Measurements from ENCODE around the gene SGMS1. TPM values are rescaled to one million over a fixed set of nuclear protein-coding genes. Genes with fewer than 3 reads are reported as not detected.

The SGMS1 gene
- polyA plus RNA-seq, 1 donor from 2014 or later = 8.0 TPM

- Histone ChIP-seq H3K9ac (ENCODE audit: low read length) (no peak overlapping the region), H3K4me3 (ENCODE audit: low read length) (no peak overlapping the region), H3K9me3 (ENCODE audit: low read length) (no peaks in the 10 kb centered on the region), H3K27ac (ENCODE audit: low read length) (no peak overlapping the region), H3K9me2 (ENCODE audit: insufficient read depth, low read length) (no peaks in the 10 kb centered on the region), H3K36me3 (ENCODE audit: insufficient read depth, low read length) (no peaks in the 10 kb centered on the region), H3K27me3 (ENCODE audit: insufficient read depth, low read depth, low read length) (no peaks in the 10 kb centered on the region), H2AFZ (ENCODE audit: low read depth, low read length) (no peak overlapping the region), H3F3A (ENCODE audit: insufficient read depth, low read length, poor library complexity, severe bottlenecking) (no peaks in the 10 kb centered on the region), H3K79me2 (replicated peaks; ENCODE audit: insufficient read depth, low read length) (no peaks in the 10 kb centered on the region), H3K4me2 (ENCODE audit: low read length) (no peak overlapping the region), H4K20me1 (ENCODE audit: insufficient read depth) (no peaks in the 10 kb centered on the region)
- TF ChIP-seq MXI1 (conservative IDR thresholded peaks at IDR 0.05; ENCODE audit: poor library complexity, severe bottlenecking) = no peak
- TF ChIP-seq POLR2AphosphoS5 (IDR thresholded peaks at IDR 0.05) = no peak
- TF ChIP-seq CTCF (IDR thresholded peaks at IDR 0.05; ENCODE audit: poor library complexity, severe bottlenecking) = no peak
- TF ChIP-seq TAF1 (IDR thresholded peaks at IDR 0.05; ENCODE audit: low read depth) = no peak
- TF ChIP-seq EZH2 (IDR thresholded peaks at IDR 0.05; ENCODE audit: borderline replicate concordance, insufficient read depth, low read length, poor library complexity, severe bottlenecking) = no peak
- TF ChIP-seq SMC3 (conservative IDR thresholded peaks at IDR 0.05; ENCODE audit: poor library complexity) = no peak
- TF ChIP-seq EP300 (conservative IDR thresholded peaks at IDR 0.05; ENCODE audit: poor library complexity, severe bottlenecking) = no peak
- TF ChIP-seq RAD21 (conservative IDR thresholded peaks at IDR 0.05) = no peak
- TF ChIP-seq REST (IDR thresholded peaks at IDR 0.05; ENCODE audit: borderline replicate concordance) = no peak
These were observed 291.5 kb downstream of the SGMS1 start for GRCh38 chr10:50332108-50332842.

GRCh38 chr10:50331486-50331885 is 292.3 kb downstream of the SGMS1 start:
- no peaks in the 10 kb centered on the region for H3K79me2 ChIP-seq (replicated peaks; ENCODE audit: insufficient read depth, low read length)
- H3F3A ChIP-seq (ENCODE audit: insufficient read depth, low read length, poor library complexity, severe bottlenecking) = no peaks in the 10 kb centered on the region
- TF ChIP-seq EZH2 (IDR thresholded peaks at IDR 0.05; ENCODE audit: borderline replicate concordance, insufficient read depth, low read length, poor library complexity, severe bottlenecking) (no peak), RAD21 (conservative IDR thresholded peaks at IDR 0.05) (no peak), EP300 (conservative IDR thresholded peaks at IDR 0.05; ENCODE audit: poor library complexity, severe bottlenecking) (no peak), SMC3 (conservative IDR thresholded peaks at IDR 0.05; ENCODE audit: poor library complexity) (no peak), TAF1 (IDR thresholded peaks at IDR 0.05; ENCODE audit: low read depth) (no peak), POLR2AphosphoS5 (IDR thresholded peaks at IDR 0.05) (no peak), MXI1 (conservative IDR thresholded peaks at IDR 0.05; ENCODE audit: poor library complexity, severe bottlenecking) (no peak), REST (IDR thresholded peaks at IDR 0.05; ENCODE audit: borderline replicate concordance) (no peak), CTCF (IDR thresholded peaks at IDR 0.05; ENCODE audit: poor library complexity, severe bottlenecking) (no peak)
- H3K9me2 ChIP-seq (ENCODE audit: insufficient read depth, low read length) = no peaks in the 10 kb centered on the region
- H4K20me1 ChIP-seq (ENCODE audit: insufficient read depth) = no peaks in the 10 kb centered on the region
- no peak overlapping the region for H2AFZ ChIP-seq (ENCODE audit: low read depth, low read length)
- H3K4me3 ChIP-seq (ENCODE audit: low read length) = no peak overlapping the region
- H3K4me2 ChIP-seq (ENCODE audit: low read length) = no peak overlapping the region
- no peak overlapping the region for H3K9ac ChIP-seq (ENCODE audit: low read length)
- H3K27me3 ChIP-seq (ENCODE audit: insufficient read depth, low read depth, low read length) = no peaks in the 10 kb centered on the region
- no peak overlapping the region for H3K27ac ChIP-seq (ENCODE audit: low read length)
- no peaks in the 10 kb centered on the region for H3K36me3 ChIP-seq (ENCODE audit: insufficient read depth, low read length)
- no peaks in the 10 kb centered on the region for H3K9me3 ChIP-seq (ENCODE audit: low read length)

Measured in neural cell (in vitro differentiated cells).